Erythroblast (primary cell): Measurements from ENCODE around the gene DDO.

Experiments
- GATA1 ChIP-seq: IDR thresholded peaks from 2 replicates; pipeline ENCODE4 v1.6.1; 2011; ENCODE audit warnings: low read depth, mild to moderate bottlenecking, control low read depth, low read length, moderate library complexity
- POLR2A ChIP-seq: IDR thresholded peaks from 2 replicates; pipeline ENCODE4 v1.6.1; 2011; ENCODE audit warnings: mild to moderate bottlenecking, low read length

GRCh38 chr6:110440026-110440425 lies 24.7 kb upstream of the DDO start:
- TF ChIP-seq POLR2A: no peak
- no peak for TF ChIP-seq GATA1
